ENCODE results near the gene ANKS1A.

- TF ChIP-seq CTCF (IDR thresholded peaks at IDR 0.05) (no peak), POLR2A (IDR thresholded peaks at IDR 0.05) (no peak)
These were observed 96.2 kb downstream of the ANKS1A start for GRCh38 chr6:34985236-34985635.
